ENCODE results near the gene PCDHGB4. TPM values are rescaled to one million over a fixed set of nuclear protein-coding genes. Genes with fewer than 3 reads are reported as not detected.
"Not testable (repeated sequence)": the region's sequence is repeated elsewhere in the genome, so short reads cannot be mapped to it uniquely, and the experiment has no call there.

PCDHGB4 gene
- total and polyA plus RNA-seq, 5 donors = 2.0 to 5.5 (median 5.2) TPM

DNA sequence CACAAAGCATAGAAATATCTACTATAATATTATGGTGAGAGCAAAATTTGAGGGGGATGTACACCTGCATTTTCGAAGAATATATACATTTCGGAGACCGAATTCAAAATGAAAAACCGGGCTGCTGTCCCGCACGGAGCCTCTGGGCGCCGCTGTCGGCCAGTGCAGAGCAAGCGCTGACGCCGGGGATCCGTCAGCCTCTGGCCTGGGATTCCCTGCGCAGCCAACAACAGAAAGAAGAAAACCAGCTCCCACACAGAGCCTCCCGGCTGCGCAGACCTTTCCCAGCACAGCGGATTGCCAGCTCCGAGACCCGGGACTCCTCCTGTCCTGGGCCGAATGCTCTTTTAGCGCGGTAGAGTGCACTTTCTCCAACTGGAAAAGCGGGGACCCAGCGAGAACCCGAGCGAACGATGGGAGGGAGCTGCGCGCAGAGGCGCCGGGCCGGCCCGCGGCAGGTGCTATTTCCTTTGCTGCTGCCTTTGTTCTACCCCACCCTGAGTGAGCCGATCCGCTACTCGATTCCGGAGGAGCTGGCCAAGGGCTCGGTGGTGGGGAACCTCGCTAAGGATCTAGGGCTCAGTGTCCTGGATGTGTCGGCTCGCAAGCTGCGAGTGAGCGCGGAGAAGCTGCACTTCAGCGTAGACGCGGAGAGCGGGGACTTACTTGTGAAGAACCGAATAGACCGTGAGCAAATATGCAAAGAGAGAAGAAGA, 20.4 kb downstream of the PCDHGB4 start, which contains the start of gene PCDHGB6:
Gene PCDHGB6 (plus strand): TSS at position 232 of the 716 bp plus-strand sequence. CDS start 182 bp downstream, at position 414.
- not testable (repeated sequence) for H3K9me3 ChIP-seq (ENCODE audit: control insufficient read depth, low read length); H3K27me3 ChIP-seq (ENCODE audit: control insufficient read depth, insufficient read depth); H3K27ac ChIP-seq (ENCODE audit: low read length); H3K4me1 ChIP-seq (ENCODE audit: control insufficient read depth, insufficient read depth, low read length)
- ATAC-seq (peak; percentile 84 to 89), DNase-seq (peak; percentile 44 to 82 (median 76))
- peak within 1 kb of the TSS; percentile 56 for H3K4me3 ChIP-seq (ENCODE audit: low read length)
- WGBS = 10% methylated on average over 50 of the region's 51 CpGs
- intact Hi-C loops (cut with DNase I) = loop anchor here in 1 of 4 donors (5.0 to 10.0 kb wide), 2 partner anchors 154 to 173 kb away; no protein-coding TSS in a partner anchor

DNA sequence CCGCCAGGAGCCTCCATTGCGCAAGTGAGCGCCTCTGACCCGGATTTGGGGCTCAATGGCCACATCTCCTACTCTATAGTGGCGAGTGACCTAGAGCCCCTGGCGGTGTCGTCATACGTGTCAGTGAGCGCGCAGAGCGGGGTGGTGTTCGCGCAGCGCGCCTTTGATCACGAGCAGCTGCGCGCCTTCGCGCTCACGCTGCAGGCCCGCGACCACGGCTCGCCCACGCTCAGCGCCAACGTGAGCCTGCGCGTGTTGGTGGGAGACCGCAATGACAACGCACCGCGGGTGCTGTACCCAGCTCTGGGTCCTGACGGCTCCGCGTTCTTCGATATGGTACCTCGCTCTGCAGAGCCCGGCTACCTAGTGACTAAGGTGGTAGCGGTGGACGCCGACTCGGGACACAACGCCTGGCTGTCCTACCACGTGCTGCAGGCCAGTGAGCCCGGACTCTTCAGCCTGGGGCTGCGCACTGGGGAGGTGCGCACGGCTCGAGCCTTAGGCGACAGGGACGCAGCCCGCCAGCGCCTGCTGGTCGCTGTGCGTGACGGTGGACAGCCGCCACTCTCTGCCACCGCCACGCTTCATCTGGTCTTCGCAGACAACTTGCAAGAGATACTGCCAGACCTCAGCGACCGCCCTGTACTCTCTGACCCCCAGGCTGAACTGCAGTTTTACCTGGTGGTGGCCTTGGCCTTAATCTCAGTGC, 22.3 kb downstream of the PCDHGB4 start:
- intact Hi-C loops (cut with DNase I) = loop anchor here in 1 of 4 donors (5.0 to 10.0 kb wide), 3 partner anchors 115 to 175 kb away; no protein-coding TSS in a partner anchor
- H3K4me1 ChIP-seq (ENCODE audit: control insufficient read depth, insufficient read depth, low read length) = no peaks in the 10 kb centered on the region
- ATAC-seq (no peak), DNase-seq (no peak)
- H3K4me3 ChIP-seq (ENCODE audit: low read length) = no peak overlapping the region
- no peak overlapping the region for H3K27ac ChIP-seq (ENCODE audit: low read length)
- H3K9me3 ChIP-seq (ENCODE audit: control insufficient read depth, low read length) = peaks cover 5% of the 10 kb centered on the region
- 24% methylated on average over 64 of the region's 64 CpGs for WGBS
- no peaks in the 10 kb centered on the region for H3K27me3 ChIP-seq (ENCODE audit: control insufficient read depth, insufficient read depth)

DNA sequence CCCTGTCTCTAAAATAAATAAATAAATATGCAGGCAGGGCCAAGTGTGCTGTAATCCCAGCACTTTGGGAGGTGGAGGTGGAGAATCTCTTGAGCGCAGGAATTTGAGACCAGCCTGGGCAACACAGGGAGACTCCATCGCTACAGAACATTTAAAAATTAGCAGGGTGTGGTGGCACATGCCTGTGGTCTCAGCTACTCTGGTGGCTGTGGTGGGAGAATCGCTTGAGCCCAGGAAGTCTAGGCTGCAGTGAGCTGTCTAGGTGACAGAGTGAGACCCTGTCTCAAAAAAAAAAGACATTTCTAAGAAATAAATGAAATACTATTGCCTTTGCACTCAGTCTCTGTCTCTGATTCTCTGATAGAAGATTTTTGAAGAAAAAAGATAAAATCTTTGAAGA, 24.1 kb downstream of the PCDHGB4 start:
- Histone ChIP-seq H3K4me1 (ENCODE audit: control insufficient read depth, insufficient read depth, low read length) (no peaks in the 10 kb centered on the region), H3K9me3 (ENCODE audit: control insufficient read depth, low read length) (peaks cover 3% of the 10 kb centered on the region), H3K27ac (ENCODE audit: low read length) (no peak overlapping the region), H3K4me3 (ENCODE audit: low read length) (no peak overlapping the region), H3K27me3 (ENCODE audit: control insufficient read depth, insufficient read depth) (no peaks in the 10 kb centered on the region)
- intact Hi-C loops (cut with DNase I) = loop anchor here in 1 of 4 donors (10.0 kb wide), 1 partner anchor 113 kb away; no protein-coding TSS in a partner anchor
- DNase-seq (no peak), ATAC-seq (no peak)
- WGBS = 65% methylated on average over 3 of the region's 3 CpGs

DNA sequence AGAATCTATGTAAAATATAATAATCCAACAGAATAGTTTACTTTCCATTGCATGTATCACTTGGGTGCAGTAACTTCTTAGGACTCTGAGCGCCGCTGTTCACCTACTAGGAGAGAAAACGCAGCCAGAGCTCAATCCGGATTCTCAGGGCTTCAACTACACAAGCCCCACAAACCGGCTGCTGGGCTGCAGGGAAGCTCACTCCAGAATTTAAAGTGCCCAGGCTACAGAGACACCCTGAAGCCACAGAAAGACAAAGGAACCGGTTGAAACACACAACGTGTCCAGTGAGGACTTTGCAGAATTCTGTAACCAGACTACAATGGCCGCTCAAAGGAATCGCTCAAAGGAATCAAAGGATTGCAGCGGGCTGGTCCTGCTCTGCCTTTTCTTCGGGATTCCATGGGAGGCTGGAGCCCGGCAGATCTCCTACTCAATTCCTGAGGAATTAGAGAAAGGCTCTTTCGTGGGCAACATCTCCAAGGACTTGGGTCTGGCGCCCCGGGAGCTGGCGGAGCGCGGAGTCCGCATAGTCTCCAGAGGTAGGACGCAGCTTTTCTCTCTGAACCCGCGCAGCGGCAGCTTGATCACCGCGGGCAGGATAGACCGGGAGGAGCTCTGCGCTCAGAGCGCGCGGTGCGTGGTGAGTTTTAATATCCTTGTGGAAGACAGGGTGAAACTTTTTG, 25.5 kb downstream of the PCDHGB4 start, which contains the start of gene PCDHGA10:
Gene PCDHGA10 (plus strand): TSS at position 134 of the 686 bp plus-strand sequence. CDS start 189 bp downstream, at position 323.
- ATAC-seq = peak in 1 of 2 donors; percentile 50
- DNase-seq = no peak
- Histone ChIP-seq H3K4me1 (ENCODE audit: control insufficient read depth, insufficient read depth, low read length) (no peaks in the 10 kb centered on the region), H3K4me3 (ENCODE audit: low read length) (peak within 1 kb of the TSS; percentile 32), H3K27ac (ENCODE audit: low read length) (no peak within 1 kb of the TSS), H3K9me3 (ENCODE audit: control insufficient read depth, low read length) (peaks cover 3% of the 10 kb centered on the region), H3K27me3 (ENCODE audit: control insufficient read depth, insufficient read depth) (no peaks in the 10 kb centered on the region)
- WGBS = 24% methylated on average over 31 of the region's 31 CpGs
- intact Hi-C loops (cut with DNase I) = loop anchor here in 1 of 4 donors (10.0 kb wide), 1 partner anchor 112 kb away; no protein-coding TSS in a partner anchor

DNA sequence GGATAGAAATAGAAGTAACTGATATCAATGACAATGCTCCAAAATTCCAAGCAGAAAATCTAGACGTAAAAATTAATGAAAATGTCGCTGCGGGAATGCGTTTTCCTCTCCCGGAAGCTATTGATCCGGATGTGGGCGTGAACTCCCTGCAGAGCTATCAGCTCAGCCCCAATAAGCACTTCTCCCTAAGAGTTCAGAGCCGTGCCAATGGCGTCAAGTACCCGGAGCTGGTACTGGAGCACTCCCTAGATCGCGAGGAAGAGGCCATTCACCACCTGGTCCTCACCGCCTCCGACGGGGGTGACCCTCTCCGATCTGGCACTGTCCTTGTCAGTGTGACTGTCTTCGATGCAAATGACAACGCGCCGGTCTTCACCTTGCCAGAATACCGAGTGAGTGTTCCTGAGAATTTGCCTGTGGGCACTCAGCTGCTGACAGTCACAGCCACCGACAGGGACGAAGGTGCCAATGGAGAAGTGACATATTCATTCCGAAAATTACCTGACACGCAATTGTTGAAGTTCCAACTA, 26.1 kb downstream of the PCDHGB4 start:
- intact Hi-C loops (cut with DNase I) = loop anchor here in 1 of 4 donors (10.0 kb wide), 1 partner anchor 111 kb away; no protein-coding TSS in a partner anchor
- Histone ChIP-seq H3K9me3 (ENCODE audit: control insufficient read depth, low read length) (peaks cover 5% of the 10 kb centered on the region), H3K4me1 (ENCODE audit: control insufficient read depth, insufficient read depth, low read length) (no peaks in the 10 kb centered on the region), H3K27ac (ENCODE audit: low read length) (no peak overlapping the region), H3K27me3 (ENCODE audit: control insufficient read depth, insufficient read depth) (no peaks in the 10 kb centered on the region), H3K4me3 (ENCODE audit: low read length) (peak overlapping the region; percentile 32)
- WGBS = 24% methylated on average over 25 of the region's 25 CpGs
- DNase-seq (no peak), ATAC-seq (no peak)

DNA sequence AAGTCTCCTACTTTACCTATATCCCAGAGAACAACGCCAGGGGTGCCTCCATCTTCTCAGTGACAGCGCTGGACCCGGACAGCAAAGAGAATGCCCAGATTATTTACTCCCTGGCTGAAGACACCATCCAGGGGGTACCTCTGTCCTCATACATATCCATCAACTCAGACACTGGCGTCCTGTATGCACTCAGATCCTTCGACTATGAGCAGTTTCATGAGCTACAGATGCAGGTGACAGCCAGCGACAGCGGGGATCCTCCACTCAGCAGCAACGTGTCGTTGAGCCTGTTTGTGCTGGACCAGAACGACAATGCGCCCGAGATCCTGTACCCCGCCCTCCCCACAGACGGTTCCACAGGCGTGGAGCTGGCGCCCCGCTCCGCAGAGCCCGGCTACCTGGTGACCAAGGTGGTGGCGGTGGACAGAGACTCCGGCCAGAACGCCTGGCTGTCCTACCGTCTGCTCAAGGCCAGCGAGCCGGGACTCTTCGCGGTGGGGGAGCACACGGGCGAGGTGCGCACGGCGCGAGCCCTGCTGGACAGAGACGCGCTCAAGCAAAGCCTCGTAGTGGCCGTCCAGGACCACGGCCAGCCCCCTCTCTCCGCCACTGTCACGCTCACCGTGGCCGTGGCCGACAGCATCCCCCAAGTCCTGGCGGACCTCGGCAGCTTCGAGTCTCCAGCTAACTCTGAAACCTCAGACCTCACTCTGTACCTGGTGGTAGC, 27.2 kb downstream of the PCDHGB4 start:
- not testable (repeated sequence) for H3K4me1 ChIP-seq (ENCODE audit: control insufficient read depth, insufficient read depth, low read length); H3K27ac ChIP-seq (ENCODE audit: low read length); DNase-seq; H3K27me3 ChIP-seq (ENCODE audit: control insufficient read depth, insufficient read depth); H3K4me3 ChIP-seq (ENCODE audit: low read length); ATAC-seq; H3K9me3 ChIP-seq (ENCODE audit: control insufficient read depth, low read length)
- intact Hi-C loops (cut with DNase I) = loop anchor here in 2 of 4 donors (5.0 to 10.0 kb wide), 2 partner anchors 110 to 143 kb away; no protein-coding TSS in a partner anchor
- 28% methylated on average over 46 of the region's 46 CpGs for WGBS

DNA sequence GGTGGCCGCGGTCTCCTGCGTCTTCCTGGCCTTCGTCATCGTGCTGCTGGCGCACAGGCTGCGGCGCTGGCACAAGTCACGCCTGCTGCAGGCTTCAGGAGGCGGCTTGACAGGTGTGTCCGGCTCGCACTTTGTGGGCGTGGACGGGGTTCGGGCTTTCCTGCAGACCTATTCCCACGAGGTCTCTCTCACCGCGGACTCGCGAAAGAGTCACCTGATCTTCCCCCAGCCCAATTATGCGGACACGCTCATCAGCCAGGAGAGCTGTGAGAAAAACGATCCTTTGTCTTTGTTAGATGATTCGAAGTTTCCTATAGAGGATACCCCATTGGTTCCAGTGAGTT, 27.7 kb downstream of the PCDHGB4 start:
- WGBS = 29% methylated on average over 24 of the region's 24 CpGs
- intact Hi-C loops (cut with DNase I) = loop anchor here in 2 of 4 donors (5.0 to 10.0 kb wide), 2 partner anchors 110 to 142 kb away; no protein-coding TSS in a partner anchor
- ATAC-seq; H3K27me3 ChIP-seq (ENCODE audit: control insufficient read depth, insufficient read depth); H3K27ac ChIP-seq (ENCODE audit: low read length); DNase-seq; H3K4me3 ChIP-seq (ENCODE audit: low read length); H3K9me3 ChIP-seq (ENCODE audit: control insufficient read depth, low read length); H3K4me1 ChIP-seq (ENCODE audit: control insufficient read depth, insufficient read depth, low read length): not testable (repeated sequence)

DNA sequence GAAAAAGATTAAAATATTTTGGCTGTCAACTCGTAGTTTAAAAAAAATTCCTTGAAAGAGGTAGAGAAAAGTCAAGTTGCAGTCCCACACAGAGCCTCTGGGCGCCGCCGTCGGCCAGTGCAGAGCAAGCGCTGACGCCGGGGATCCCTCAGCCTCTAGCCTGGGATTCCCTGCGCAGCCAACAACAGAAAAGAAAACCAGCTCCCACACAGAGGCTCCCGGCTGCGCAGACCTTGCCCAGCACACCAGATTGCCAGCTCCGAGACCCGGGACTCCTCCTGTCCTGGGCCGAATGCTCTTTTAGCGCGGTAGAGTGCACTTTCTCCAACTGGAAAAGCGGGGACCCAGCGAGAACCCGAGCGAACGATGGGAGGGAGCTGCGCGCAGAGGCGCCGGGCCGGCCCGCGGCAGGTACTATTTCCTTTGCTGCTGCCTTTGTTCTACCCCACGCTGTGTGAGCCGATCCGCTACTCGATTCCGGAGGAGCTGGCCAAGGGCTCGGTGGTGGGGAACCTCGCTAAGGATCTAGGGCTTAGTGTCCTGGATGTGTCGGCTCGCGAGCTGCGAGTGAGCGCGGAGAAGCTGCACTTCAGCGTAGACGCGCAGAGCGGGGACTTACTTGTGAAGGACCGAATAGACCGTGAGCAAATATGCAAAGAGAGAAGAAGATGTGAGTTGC, 30.1 kb downstream of the PCDHGB4 start, which contains the start of gene PCDHGB7:
Gene PCDHGB7 (plus strand): TSS at position 184 of the 679 bp plus-strand sequence. CDS start 183 bp downstream, at position 367.
- not testable (repeated sequence) for H3K4me1 ChIP-seq (ENCODE audit: control insufficient read depth, insufficient read depth, low read length); H3K27ac ChIP-seq (ENCODE audit: low read length); H3K27me3 ChIP-seq (ENCODE audit: control insufficient read depth, insufficient read depth)
- ATAC-seq = peak; percentile 93 to 96
- WGBS = 6% methylated on average over 47 of the region's 47 CpGs
- intact Hi-C loops (cut with DNase I) = loop anchor here in 2 of 4 donors (5.0 to 10.0 kb wide), 2 partner anchors 107 to 140 kb away; no protein-coding TSS in a partner anchor
- Histone ChIP-seq H3K9me3 (ENCODE audit: control insufficient read depth, low read length) (peaks cover 15% of the 10 kb centered on the region), H3K4me3 (ENCODE audit: low read length) (peak within 1 kb of the TSS; percentile 61)
- DNase-seq = peak; percentile 71 to 92 (median 90)

DNA sequence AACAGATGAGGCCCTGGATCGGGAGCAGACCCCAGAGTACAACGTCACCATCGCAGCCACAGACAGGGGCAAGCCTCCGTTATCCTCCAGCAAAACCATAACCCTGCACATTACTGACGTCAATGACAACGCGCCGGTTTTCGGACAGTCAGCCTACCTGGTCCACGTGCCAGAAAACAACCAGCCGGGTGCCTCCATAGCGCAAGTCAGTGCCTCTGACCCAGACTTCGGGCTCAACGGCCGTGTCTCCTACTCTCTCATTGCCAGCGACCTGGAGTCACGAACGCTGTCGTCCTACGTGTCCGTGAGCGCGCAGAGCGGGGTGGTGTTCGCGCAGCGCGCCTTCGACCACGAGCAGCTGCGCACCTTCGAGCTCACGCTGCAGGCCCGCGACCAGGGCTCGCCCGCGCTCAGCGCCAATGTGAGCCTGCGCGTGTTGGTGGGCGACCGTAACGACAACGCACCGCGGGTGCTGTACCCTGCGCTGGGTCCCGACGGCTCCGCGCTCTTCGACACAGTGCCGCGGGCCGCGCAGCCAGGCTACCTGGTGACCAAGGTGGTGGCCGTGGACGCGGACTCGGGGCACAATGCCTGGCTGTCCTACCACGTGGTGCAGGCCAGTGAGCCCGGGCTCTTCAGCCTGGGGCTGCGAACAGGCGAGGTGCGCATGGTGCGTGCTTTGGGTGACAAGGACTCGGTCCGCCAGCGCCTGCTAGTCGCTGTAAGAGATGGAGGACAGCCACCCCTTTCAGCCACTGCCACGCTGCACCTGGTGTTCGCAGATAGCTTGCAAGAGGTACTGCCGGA, 31.8 kb downstream of the PCDHGB4 start:
- no peak for DNase-seq
- intact Hi-C loops (cut with DNase I) = loop anchor here in 2 of 4 donors (5.0 to 10.0 kb wide), 2 partner anchors 106 to 138 kb away; no protein-coding TSS in a partner anchor
- no peak overlapping the region for H3K27ac ChIP-seq (ENCODE audit: low read length)

More for the DNA sequence above, 31.8 kb downstream of the PCDHGB4 start:
- Histone ChIP-seq H3K4me3 (ENCODE audit: low read length) (no peak overlapping the region), H3K27me3 (ENCODE audit: control insufficient read depth, insufficient read depth) (no peaks in the 10 kb centered on the region), H3K9me3 (ENCODE audit: control insufficient read depth, low read length) (peaks cover 18% of the 10 kb centered on the region), H3K4me1 (ENCODE audit: control insufficient read depth, insufficient read depth, low read length) (peaks cover 2% of the 10 kb centered on the region)
- 30% methylated on average over 74 of the region's 74 CpGs for WGBS
- no peak for ATAC-seq

Measured in right cardiac atrium (tissue), 5 donors.